HG02852 (cell line): Measurements from ENCODE around the gene KLHL29.

Source experiments
- ATAC-seq: cut with Tn5 transposase; IDR thresholded peaks from one replicate; pipeline ENCODE4 v1.9.1; 2021; ENCODE audit warnings: mild to moderate bottlenecking, moderate library complexity; ENCODE audit not compliant: unreplicated experiment

KLHL29 gene

GRCh38 chr2:23622466-23622865, 237.5 kb downstream of the KLHL29 start:
- no peak for ATAC-seq

DNA sequence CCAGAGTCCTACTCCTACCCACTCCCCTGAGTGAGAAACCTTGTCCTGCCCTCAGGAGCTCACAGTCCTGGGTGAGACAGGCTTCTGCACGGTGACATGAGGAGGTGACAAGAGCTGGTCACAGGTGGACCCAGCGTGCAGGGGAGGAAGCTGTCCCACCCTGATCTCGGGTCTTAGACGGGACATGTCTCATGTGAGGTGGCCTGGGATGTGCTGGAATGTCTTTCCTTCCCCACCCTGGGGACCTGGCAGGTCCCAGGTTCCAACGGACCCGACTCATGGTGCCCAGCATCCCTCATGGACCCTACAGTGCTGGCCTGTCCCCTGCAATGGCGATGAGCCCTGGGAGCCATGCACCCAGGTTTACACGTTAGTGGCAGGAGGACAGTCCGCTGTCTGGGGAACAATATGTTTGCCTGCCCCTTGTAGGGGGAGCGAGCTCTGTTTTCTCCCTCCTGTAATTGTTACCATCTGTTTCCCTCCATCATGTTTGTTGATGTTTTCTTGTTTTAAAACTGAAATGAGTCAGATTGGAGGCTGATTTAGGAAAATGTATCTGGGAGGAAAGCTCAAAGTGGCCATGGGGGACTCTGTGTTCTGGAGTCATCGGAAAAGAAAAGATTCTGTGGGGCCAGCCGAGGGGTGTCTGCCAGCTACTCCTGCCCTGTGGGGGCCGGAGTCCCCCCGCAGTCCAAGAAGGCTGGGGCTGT, 238.1 kb downstream of the KLHL29 start:
- ATAC-seq = no peak

- no peak for ATAC-seq
These were observed 239.4 kb downstream of the KLHL29 start for GRCh38 chr2:23624378-23624777.

DNA sequence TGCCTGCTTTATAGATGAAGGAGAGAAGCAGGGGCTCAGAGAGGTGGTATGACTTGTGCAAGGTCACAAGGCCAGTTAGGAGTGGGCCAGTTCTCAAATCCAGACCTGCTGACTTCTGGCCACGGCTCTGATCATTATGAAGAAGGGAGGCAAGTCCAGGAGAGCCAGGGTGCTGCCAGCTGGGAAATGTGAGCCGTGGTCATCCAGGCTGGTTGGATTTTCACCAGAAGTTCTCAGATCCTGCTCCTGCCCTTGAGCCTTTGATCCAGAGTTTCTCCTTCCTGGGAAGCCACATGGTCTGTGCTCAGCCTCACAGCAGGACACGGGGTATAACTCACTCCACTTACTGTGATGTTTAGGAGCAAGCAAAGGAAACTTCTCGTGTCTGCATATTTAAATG, 239.9 kb downstream of the KLHL29 start:
- ATAC-seq = no peak

GRCh38 chr2:23625726-23626125, 240.7 kb downstream of the KLHL29 start:
- no peak for ATAC-seq

GRCh38 chr2:23626701-23627230, 241.8 kb downstream of the KLHL29 start:
- no peak for ATAC-seq

GRCh38 chr2:23627236-23628009, 242.4 kb downstream of the KLHL29 start:
- ATAC-seq = no peak

GRCh38 chr2:23628926-23629771, 244.2 kb downstream of the KLHL29 start:
- ATAC-seq = no peak

DNA sequence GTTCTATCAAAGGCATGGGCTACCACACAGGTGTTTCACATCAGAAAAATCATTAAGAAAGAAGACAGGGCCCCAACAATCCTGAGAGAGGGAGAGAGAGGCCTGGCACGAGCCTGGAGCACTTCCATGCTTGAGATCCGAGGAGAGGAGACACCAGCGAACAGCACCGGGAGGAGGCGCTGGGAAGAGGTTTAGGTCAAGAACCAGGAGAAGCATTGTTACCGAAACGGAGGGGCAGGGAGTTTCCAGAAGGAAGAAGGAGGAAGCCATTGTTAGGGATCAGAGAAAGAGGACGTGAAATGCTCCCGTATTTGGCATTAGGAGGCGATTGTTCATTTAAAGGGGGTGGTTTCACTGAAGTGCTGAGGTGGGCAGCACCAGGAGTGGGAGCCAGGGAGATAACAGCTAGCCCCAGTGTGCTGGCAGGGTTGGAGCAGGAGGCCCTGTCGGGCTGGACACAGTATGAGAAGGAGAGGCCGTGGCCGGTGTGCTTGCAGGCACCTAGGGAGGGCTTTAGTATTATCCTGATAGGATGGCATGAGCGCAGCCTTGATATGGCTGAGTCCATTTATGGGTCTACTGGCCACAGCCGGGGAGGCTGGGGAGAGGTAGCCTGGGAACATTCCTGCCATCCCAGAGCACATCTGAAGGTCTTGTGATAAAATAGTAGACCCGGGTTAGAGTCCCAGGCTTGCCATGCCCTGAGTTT, 244.9 kb downstream of the KLHL29 start:
- no peak for ATAC-seq

DNA sequence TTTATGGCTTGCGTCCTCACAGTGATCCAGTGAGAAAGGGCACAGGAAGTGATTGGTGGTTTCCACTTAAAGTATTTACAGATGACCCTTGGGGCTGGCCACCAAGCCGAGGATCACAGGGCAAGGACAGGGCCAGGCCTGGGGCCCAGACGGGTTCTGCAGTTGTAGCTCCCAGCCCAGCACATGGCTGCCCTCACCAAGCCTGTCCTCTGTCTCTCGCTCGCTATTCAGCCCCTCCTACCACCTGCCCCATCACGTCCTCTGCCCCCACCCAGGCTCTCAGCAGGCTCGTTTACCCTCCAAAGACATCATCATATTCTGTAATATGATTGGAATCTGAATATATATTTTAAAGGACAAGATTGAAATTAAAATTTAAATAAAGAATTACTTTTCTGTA, 246.0 kb downstream of the KLHL29 start:
- ATAC-seq = no peak

DNA sequence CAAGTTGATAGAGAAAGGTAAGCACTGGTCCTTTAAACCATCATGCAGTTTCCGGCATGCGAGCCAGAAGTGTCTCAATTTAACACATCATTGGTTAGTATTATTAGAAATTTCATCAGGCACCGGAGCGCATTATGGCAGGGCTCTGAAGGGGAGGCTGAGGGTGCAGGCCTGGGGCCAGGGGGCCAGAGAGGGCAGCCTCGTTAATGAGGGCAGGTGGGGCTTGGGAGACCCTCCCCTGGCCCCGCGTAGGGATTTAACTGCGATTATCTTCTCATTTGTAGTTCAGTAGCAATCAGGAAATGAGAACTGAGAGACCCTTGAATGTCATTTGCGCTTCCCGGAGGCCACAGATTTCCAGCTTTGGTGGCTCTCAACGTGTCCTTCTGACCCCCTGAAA, 246.4 kb downstream of the KLHL29 start:
- no peak for ATAC-seq

GRCh38 chr2:23632386-23632785, 247.4 kb downstream of the KLHL29 start:
- no peak for ATAC-seq

DNA sequence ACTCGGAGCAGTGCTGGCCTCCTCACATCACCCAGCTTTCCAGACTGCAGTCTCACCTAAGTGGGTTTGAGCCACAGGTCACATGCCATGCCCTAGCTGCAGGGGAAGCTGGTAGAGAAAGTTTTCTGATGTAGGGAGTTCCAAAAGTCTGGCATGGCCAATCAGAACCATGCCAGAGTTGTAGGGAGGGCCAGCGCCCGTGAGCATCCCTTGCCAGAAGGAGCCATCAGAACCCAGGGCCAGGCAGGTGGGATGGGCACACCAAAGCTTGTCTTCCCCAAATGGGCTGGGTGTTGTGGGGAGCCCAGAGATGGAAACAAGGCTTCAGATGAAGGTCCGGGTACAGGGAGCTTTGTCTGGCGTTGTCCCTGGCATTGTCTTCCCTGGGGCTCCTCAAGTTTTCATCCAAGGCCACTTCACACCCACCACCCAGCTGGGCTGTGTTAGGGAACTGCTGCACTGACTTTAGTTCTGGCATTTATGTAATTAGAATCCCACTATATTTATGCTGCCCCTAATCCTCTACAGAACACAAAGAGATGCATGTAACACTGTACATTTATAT, 247.9 kb downstream of the KLHL29 start:
- ATAC-seq = no peak

- ATAC-seq = no peak
These were observed 249.0 kb downstream of the KLHL29 start for GRCh38 chr2:23633966-23634365.

DNA sequence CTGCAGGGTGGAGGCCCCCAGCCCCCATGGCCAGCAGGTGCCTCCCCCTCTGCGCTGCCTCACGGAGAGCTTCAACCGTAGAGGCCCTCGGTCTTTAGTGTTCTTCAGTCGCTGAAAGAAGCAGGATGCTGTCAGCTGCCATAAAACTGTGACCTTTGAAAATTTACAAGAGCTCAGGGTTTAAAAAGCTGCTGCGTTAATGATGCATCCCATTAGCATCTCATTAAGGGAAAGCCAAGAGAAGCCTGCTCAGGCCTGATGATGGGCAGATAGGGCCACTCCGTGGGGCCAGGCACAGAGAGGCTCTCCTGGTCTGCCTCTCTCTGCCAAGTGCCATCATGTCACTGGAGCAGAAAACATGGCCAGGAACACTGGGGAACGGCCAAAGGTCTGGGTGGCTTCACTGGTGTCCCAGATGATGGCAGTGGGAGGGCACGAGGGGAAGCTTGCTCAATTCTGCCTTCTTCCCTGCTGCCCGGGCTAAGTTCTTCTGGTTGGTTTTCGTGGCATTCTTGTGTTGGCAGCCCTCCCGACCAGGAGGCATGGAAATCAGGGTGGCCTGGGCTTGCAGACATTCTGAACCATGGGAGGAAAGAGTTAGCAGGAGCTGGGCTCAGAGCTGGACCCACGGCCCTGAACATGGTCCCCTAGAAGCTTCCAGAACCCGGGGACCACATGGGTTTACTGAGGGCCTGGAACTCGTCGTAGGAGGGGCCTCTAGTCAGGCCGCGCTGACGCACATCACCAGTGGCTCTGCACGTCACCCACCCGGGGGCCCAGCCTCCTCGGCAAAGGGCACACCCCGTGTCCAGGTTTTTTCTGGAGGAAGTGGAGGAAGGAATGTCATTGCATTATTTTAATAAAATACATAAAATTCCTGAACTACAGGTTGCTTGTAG, 250.7 kb downstream of the KLHL29 start:
- no peak for ATAC-seq

- no peak for ATAC-seq
These were observed 251.4 kb downstream of the KLHL29 start for GRCh38 chr2:23636426-23636825.

DNA sequence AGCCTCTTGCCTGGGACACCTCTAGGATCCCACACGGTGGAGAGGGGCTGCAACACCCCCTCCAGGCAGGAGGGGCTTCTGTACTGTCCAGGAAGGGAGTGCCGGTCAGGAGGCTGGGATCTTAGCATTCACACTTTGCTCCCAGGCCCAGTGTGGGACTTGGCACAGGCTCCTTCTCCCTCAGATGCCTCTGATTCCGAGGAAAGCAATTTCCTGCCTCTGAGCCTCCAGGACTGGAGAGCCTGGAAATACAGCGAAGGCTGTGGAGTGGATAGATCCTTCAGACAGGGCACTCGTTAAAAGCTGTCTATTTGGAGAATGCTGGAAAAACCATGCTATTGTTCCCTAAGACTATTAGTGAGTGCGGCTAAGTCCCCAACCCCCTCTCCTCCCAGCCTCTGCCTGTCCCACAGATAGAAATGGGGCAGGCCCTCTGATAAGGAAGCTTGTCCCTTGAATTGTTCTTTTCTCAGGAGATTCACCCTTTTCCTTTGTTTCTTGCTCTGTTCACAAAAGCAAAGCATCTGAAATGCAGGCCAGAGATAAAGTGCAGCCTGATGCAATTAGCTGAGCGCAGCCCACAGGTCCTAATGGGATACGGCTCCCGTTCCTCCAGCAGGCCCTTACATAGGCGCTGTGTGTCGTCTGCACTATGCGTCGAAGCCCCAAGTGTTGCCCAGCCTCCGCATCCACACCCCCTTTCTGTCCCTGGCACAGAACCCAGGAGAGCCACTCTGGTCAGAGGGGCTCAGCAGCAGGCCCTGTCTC, 252.2 kb downstream of the KLHL29 start:
- no peak for ATAC-seq

DNA sequence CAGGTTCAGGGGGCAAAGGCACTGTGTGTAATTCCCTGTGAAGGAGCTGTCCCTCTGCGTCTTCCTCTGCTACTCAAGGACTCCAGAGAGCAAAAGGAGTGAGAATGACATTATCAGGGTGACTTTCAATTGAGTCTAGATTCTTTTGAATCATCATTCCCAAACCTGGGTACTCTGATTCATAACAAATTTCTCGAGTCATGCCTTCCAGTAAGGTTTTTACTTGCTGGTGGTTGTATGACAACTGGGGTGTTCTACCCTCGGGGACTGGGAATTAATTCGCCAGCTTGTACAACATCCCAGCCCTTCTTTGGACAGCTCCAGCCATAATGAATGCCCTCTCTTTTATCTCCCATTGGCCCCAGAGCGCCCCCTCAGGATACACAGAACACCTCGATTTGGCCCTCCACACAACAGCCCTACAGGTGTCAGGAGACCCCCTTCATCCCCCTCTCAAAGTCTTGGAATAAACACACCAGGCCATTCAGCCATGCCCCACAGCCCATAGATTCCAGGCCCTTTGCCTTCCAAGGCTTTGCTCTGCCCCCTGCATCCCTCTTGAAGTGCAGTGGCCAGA, 254.5 kb downstream of the KLHL29 start:
- ATAC-seq = no peak
